GM18526 (cell line): ENCODE results near the gene SHC1.

Source experiments
- POLR2A ChIP-seq: IDR thresholded peaks from 3 replicates; pipeline ENCODE4 v1.6.1; 2011; ENCODE audit not compliant: insufficient read length; ENCODE audit errors: extremely low read depth

SHC1 gene

DNA sequence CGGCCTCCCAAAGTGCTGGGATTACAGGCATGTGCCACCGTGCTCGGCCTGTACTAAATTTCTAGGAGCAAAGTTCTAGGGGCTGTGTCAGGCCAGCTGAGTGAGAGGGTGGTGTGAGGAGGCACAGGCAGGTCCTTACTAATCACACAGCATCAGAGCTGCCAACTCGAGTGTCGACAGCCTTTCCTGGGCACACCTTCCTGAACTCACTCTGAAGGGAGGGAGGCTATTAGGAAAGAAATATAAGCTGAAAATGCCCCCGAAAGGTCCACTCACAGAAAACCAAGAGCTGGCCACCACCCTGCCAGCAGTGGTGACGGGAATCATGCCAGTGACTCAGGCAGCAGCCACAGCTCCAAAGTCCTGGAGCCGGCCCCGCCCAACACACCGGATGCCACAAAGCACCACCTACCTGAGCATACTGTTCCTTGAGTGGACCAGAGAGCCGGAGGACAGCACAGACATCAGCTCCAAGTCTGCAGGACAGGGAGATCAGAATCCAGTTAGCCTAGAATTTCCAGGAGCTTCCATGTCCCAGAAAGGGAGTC lies 38.5 kb downstream of the SHC1 start:
- TF ChIP-seq POLR2A, result no peak

DNA sequence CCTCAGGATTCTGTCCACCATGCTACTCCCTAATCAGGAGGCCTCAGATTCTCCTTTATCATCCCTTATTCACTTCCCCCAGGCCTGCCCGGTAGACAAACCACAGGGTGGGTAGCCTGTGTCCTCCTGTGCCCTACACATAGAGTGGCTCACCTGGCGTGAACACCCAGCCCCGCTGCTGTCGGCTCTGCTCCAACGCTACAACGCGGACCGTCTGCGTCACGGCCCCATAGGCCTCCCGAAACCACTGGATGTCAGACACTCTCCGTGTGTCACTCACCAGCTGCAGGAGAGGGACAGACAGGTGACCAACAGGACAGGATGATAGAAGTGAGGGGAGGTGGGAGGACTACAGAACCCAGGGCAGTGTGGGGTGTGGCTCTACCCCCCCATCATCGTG lies 44.3 kb downstream of the SHC1 start:
- TF ChIP-seq POLR2A, result no peak

DNA sequence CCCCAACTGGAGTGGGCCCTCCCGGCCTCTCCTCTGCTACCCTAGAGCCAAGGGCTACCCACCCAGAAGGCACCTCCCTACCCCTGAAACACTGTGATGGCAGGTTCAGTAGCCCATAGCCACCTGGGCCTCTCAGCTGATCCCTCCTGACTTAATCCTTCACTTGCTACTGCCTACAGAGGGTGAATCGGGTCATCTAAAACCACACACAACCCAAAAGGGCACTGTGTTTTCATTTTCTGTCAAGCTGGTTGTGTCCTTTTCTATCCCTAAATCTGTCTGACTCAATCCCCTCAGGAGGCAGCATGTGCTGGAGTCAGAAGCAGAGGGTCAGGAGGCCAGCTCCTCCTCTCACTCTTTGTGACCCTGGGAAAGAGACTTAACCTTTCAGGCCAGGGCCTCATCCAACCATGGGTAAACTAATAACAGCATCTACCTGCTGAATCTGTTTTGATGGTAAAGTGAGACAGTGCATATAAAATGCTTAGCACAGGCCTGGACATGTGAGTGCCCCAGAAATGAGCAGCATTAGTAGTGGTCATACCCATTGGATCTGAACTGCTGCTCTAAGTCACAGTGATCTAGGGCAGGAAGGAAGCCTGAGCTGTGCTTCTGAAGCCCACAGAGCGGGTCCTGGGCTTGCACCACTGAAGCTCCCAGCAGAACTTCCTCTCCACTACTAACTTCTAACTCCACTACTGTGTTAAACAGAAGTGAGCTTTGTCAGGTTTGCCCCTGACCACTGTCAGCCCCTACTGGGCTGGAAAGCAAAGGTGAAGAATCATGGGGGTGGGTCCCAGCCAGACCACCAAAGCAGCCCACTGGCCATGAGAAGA lies 45.0 kb downstream of the SHC1 start:
- no peak for TF ChIP-seq POLR2A

DNA sequence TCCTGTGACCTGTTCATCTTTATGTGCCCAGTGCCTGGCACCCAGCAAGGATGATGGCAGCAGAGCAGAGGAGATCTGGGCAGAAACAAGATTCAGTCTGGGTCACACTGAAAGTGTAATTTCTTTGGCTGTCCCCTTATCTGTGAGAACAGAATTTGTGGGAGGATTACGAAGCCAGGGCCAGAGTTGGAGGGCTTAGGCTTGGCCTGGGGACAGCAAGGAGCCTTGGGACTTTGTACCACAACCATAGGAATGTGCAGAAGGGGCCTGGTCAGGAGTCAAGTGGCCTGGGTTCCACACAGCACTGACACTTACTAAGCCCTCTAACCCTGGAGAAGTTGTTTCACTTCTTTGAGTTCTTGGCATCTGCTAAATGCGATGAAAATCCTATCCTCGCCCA lies 46.9 kb downstream of the SHC1 start:
- no peak for TF ChIP-seq POLR2A

DNA sequence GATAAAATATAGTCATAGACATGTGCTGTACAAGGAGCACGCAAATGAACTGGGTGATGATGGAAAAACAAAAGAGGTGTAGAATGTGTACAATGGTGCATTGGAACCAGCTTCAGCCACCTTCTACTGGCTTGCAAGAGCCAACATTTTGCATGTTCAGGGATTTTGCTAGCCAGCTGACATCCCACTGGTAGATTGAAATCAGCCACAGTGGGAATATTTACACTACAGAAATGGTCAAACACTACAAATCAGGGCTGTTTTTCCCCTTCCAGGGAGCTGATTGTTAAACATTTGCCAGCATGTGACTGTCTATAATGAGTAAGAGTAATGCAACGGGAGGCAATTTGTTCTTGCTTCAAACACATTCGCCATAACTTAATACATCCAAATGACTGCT lies 57.3 kb downstream of the SHC1 start:
- no peak for TF ChIP-seq POLR2A

DNA sequence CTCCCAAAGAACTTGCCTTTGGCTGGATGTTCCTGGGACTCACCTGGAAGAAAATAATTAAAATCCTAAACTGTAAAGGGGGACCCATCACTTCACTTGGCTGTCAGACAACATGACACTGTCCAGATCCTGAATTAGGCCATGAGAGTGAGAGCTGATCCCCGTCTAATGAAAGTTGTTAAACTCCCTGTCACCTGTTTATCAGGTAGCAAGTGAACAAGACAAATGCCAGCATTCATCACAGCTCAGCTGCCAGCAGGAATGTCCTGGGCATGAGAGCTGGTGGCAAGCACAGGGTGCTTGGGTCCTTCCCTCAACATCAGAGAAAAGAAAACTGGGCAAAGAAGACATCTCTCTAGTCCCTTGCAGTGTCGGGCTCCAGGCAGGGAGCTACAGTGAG lies 57.8 kb downstream of the SHC1 start:
- TF ChIP-seq POLR2A, result no peak
